Measurements from ENCODE around the gene DNAJC16.

- TF ChIP-seq CTCF (conservative IDR thresholded peaks at IDR 0.05) (no peak), ZFX (IDR thresholded peaks at IDR 0.05) (no peak)
Measured at GRCh38 chr1:15500184-15501178, 26.2 kb upstream of the DNAJC16 start.

Measured in C4-2B (cell line).